GM23338 (cell line): ENCODE results near the gene HHATL.

Experiments used
- CTCF ChIP-seq, 2 experiments: fragments of 200-600 bp in 1 of 2; sonication (generic) in 1 of 2; conservative IDR thresholded peaks; 2 replicates each; pipeline versions ENCODE4 v1.5.1 to v1.6.1; 2016 to 2017; ENCODE audit warnings: antibody characterized with exemption in 2 of 2, low read depth in 2 of 2, mild to moderate bottlenecking in 2 of 2, moderate library complexity in 1 of 2
- TF ChIP-seq, protein P1 (sequence below): IDR thresholded peaks from 2 replicates; pipeline ENCODE4 v1.6.1; 2016; ENCODE audit warnings: antibody characterized with exemption

GRCh38 chr3:42739401-42740158 lies 37.0 kb upstream of the HHATL start:
- TF ChIP-seq CTCF (conservative IDR thresholded peaks at IDR 0.05; ENCODE audit: low read depth in 2 of 2): no peak
- TF ChIP-seq, protein P1, sequence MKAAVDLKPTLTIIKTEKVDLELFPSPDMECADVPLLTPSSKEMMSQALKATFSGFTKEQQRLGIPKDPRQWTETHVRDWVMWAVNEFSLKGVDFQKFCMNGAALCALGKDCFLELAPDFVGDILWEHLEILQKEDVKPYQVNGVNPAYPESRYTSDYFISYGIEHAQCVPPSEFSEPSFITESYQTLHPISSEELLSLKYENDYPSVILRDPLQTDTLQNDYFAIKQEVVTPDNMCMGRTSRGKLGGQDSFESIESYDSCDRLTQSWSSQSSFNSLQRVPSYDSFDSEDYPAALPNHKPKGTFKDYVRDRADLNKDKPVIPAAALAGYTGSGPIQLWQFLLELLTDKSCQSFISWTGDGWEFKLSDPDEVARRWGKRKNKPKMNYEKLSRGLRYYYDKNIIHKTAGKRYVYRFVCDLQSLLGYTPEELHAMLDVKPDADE: no peak
